Calu3 (cell line): ENCODE data around the gene PITPNB. TPM values are rescaled to one million over a fixed set of nuclear protein-coding genes. Genes with fewer than 3 reads are reported as not detected.

Experiments used
- BruUV-seq: library from RNA; stranded (reverse); fragments of 400-500 nt; replicated peaks from 2 replicates; lab custom pipeline; 2021; lab: Mats Ljungman, UMichigan
- CTCF ChIA-PET: fragments of 300-600 bp; sonication (Branson Sonifier 250); formaldehyde crosslinking; loops from one replicate; lab custom pipeline; 2022; ENCODE audit warnings: antibody characterized with exemption; lab: Charles Lee
- DNase-seq: peaks from one replicate; pipeline ENCODE4 v3.0.0; 2022
- H3K27ac Mint-ChIP-seq: one replicate; pipeline ENCODE4 v1.8.0; 2022; ENCODE audit warnings: mixed read lengths; ENCODE audit not compliant: unreplicated experiment
- H3K27me3 Mint-ChIP-seq: one replicate; pipeline ENCODE4 v1.8.0; 2022; ENCODE audit warnings: mixed read lengths; ENCODE audit not compliant: unreplicated experiment
- H3K36me3 Mint-ChIP-seq: one replicate; pipeline ENCODE4 v1.8.0; 2022; ENCODE audit warnings: mild to moderate bottlenecking, moderate library complexity, mixed read lengths; ENCODE audit not compliant: insufficient read depth, unreplicated experiment
- H3K4me1 Mint-ChIP-seq: one replicate; pipeline ENCODE4 v1.8.0; 2022; ENCODE audit warnings: mild to moderate bottlenecking, low read depth, mixed read lengths; ENCODE audit not compliant: unreplicated experiment
- H3K4me3 Mint-ChIP-seq: one replicate; pipeline ENCODE4 v1.8.0; 2022; ENCODE audit warnings: mild to moderate bottlenecking, low read depth, moderate library complexity, mixed read lengths; ENCODE audit not compliant: unreplicated experiment
- H3K9me3 Mint-ChIP-seq: one replicate; pipeline ENCODE4 v1.8.0; 2022; ENCODE audit warnings: low read depth, mixed read lengths; ENCODE audit not compliant: unreplicated experiment
- intact Hi-C: fragments of 100-400 bp; cut with micrococcal nuclease; formaldehyde crosslinking; loops from one replicate; pipeline ENCODE4 v1.10.0; 2022; ENCODE audit not compliant: unreplicated experiment
- total RNA-seq: library from RNA; stranded (reverse); gene quantifications from 2 replicates; pipeline ENCODE4 v1.2.3, GENCODE V29; 2022
- TF ChIP-seq, protein P1 (sequence below): fragments of 200-600 bp; IDR thresholded peaks from one replicate; pipeline ENCODE4 v1.8.0; 2022; ENCODE audit warnings: antibody characterized with exemption; ENCODE audit not compliant: unreplicated experiment

Gene PITPNB
- total RNA-seq, 1 experiment from 2014 or later = 136 TPM

- intact Hi-C loops = loop anchor here (5.0 kb wide), 1 partner anchor 50 kb away; the partner anchor contains the start of gene PITPNB
- TF ChIP-seq, protein P1, sequence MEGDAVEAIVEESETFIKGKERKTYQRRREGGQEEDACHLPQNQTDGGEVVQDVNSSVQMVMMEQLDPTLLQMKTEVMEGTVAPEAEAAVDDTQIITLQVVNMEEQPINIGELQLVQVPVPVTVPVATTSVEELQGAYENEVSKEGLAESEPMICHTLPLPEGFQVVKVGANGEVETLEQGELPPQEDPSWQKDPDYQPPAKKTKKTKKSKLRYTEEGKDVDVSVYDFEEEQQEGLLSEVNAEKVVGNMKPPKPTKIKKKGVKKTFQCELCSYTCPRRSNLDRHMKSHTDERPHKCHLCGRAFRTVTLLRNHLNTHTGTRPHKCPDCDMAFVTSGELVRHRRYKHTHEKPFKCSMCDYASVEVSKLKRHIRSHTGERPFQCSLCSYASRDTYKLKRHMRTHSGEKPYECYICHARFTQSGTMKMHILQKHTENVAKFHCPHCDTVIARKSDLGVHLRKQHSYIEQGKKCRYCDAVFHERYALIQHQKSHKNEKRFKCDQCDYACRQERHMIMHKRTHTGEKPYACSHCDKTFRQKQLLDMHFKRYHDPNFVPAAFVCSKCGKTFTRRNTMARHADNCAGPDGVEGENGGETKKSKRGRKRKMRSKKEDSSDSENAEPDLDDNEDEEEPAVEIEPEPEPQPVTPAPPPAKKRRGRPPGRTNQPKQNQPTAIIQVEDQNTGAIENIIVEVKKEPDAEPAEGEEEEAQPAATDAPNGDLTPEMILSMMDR = no peak
- peaks cover 62% of the 10 kb centered on the region for H3K4me1 Mint-ChIP-seq
- CTCF ChIA-PET = interaction anchor here (0.5 kb wide), 1 partner anchor 22 kb away, joined by 4 read pairs; no protein-coding TSS in a partner anchor
- H3K4me3 Mint-ChIP-seq = no peak overlapping the region
- no peaks in the 10 kb centered on the region for H3K9me3 Mint-ChIP-seq
- DNase-seq = no peak
- peaks cover 43% of the 10 kb centered on the region for H3K36me3 Mint-ChIP-seq
- peak overlapping the region; percentile 59 for H3K27ac Mint-ChIP-seq
- no peaks in the 10 kb centered on the region for H3K27me3 Mint-ChIP-seq
- BruUV-seq = no TSS peak
Observed at GRCh38 chr22:27867085-27867952, 51.7 kb downstream of the PITPNB start.

- Mint-ChIP-seq H3K9me3 (no peaks in the 10 kb centered on the region), H3K4me3 (no peak overlapping the region), H3K27me3 (no peaks in the 10 kb centered on the region), H3K4me1 (peaks cover 59% of the 10 kb centered on the region), H3K36me3 (peaks cover 42% of the 10 kb centered on the region), H3K27ac (peak overlapping the region; percentile 59)
- intact Hi-C loops = loop anchor here (5.0 kb wide), 1 partner anchor 51 kb away; the partner anchor contains the start of gene PITPNB
- BruUV-seq = no TSS peak
- TF ChIP-seq, protein P1 = no peak
- DNase-seq = no peak
- CTCF ChIA-PET = interaction anchor here (0.5 kb wide), 1 partner anchor 21 kb away, joined by 4 read pairs; no protein-coding TSS in a partner anchor
Observed at GRCh38 chr22:27866135-27867084, 52.6 kb downstream of the PITPNB start.

DNA sequence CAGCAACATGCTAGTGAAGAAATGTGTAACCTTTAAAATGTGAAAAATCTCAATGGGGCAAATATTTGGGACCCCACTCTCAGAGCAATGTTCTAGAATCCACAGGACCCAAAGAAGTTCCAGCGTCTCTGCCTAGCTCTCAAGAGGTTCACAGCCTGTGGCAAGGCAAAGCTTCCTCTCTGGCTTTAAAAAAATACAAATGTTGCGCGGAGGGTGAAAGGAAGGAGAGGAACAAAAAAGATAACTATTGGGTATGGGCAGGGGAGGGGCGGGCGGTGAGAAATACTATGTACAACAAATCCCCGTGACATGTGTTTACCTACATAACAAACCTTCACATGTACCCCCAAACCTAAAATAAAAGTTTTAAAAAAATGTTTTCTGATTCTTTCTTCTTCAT is 53.6 kb downstream of the PITPNB start:
- peaks cover 50% of the 10 kb centered on the region for H3K4me1 Mint-ChIP-seq
- H3K27me3 Mint-ChIP-seq = no peaks in the 10 kb centered on the region
- H3K36me3 Mint-ChIP-seq = peaks cover 42% of the 10 kb centered on the region
- no peak overlapping the region for H3K4me3 Mint-ChIP-seq
- TF ChIP-seq, protein P1 = no peak
- intact Hi-C loops = loop anchor here (5.0 kb wide), 1 partner anchor 52 kb away; the partner anchor contains the start of gene PITPNB
- H3K9me3 Mint-ChIP-seq = no peaks in the 10 kb centered on the region
- no peak for DNase-seq
- peak overlapping the region; percentile 59 for H3K27ac Mint-ChIP-seq
- CTCF ChIA-PET = no interaction called here
- BruUV-seq = no TSS peak

DNA sequence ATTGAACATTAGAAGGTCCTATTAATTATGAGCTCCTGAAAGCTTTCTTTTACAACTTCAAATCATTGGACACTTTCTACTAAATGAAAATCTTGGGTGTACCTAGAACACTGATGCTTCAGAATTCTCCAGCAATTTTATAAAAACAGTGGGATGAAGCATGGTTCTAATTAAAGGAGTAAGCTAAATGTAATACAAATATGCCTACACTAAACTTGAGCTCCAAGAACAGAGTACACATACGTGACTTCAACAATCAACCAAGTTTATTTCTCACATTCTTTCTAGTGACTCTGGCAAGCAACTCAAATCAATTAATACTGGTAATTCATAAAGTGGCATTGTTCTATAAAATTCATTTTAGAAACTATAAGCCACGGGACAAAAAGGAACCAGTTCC is 55.5 kb downstream of the PITPNB start:
- DNase-seq = no peak
- Mint-ChIP-seq H3K27ac (no peak overlapping the region), H3K36me3 (peaks cover 35% of the 10 kb centered on the region), H3K27me3 (no peaks in the 10 kb centered on the region), H3K4me1 (peaks cover 31% of the 10 kb centered on the region), H3K9me3 (no peaks in the 10 kb centered on the region), H3K4me3 (no peak overlapping the region)
- CTCF ChIA-PET = interaction anchor here (0.8 kb wide), 2 partner anchors 16 to 20 kb away, joined by 3 read pairs; no protein-coding TSS in a partner anchor
- TF ChIP-seq, protein P1 = no peak
- intact Hi-C loops = no loop called here
- BruUV-seq = no TSS peak
